Measurements from ENCODE around the gene RADIL. TPM values are rescaled to one million over a fixed set of nuclear protein-coding genes. Genes with fewer than 3 reads are reported as not detected.

Gene RADIL
- total RNA-seq, 1 experiment from 2014 or later: 5.6 TPM

DNA sequence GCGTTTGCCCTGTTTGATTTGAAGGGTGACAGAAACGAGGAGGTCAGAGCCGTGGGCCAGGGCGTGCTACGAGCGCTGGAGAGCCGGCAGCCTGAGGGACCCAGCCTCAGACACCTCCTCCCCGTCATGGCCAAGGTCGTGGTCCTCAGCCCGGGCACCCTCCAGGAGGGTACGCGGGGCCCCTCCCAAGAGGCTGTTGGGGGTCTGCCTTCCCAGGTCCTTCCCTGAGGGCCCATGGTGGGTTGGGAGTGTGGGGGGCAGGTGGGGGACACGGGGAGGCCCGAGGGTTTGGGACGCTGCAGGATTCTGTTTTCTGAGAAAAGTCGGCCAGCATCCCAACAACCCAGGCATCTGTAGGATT, 100.2 kb downstream of the RADIL start:
- ChIA-PET POLR2A (ENCODE audit: unreplicated experiment) (no interaction called here), CTCF (no interaction called here)
- no TSS peak for BruUV-seq (replicated peaks)

DNA sequence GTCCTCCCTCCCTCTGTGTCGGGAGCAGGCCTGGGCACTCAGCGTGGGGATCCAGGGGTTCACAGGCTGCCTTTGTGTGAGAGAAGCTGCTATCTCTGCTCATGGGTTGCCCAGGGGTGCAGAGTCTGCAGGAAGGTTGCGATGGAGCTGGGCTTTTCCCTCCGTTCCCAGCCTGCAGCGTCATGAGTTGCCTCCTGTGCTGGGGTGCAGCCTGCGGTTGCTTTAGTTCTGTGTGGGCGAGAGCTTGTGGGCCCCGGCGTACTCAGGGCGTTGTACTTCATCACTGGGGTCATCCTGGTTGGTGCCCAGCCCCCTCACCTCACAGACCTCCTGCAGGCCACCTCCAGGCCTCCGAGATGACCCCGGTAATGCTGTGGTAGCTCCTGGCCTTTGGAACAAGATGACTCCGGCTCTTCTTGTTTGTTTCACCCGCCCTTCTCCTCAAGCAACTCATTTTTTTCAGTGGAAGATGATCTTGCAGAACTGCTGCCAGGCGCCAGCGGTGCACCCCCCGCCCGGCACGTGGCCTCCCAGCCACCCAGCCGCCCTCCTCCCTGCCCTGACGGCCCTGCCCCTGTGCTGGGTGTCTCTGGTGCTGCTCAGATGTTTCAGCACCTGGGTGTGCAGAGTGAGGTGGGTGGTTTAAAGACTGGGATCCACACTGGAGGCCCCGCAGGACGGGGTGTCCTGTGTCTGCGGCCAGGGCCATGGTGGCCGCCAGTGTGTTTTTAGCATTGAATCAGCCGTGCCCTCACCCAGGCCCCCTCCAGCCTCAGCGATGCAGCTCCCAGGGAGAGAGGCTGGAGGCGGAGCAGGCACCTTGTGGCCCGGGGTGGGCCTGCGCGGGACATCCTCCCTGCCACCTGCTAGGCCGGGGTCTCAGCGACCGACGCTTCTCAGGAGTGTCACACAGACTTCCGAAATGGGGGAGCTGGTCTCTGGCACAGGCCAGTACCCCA, 100.9 kb downstream of the RADIL start:
- Histone ChIP-seq H3K9ac (ENCODE audit: low read length) (no peak overlapping the region), H3K9me3 (ENCODE audit: low read length) (no peaks in the 10 kb centered on the region), H3K4me1 (ENCODE audit: insufficient read depth, low read length) (no peaks in the 10 kb centered on the region), H3K27ac (ENCODE audit: low read length) (no peak overlapping the region), H3K4me3 (ENCODE audit: low read length) (no peak overlapping the region), H3K27me3 (ENCODE audit: low read length) (no peaks in the 10 kb centered on the region), H3K4me2 (ENCODE audit: low read length) (no peak overlapping the region), H2AFZ (ENCODE audit: low read length) (no peak overlapping the region), H3F3A (ENCODE audit: low read length, unreplicated experiment) (no peaks in the 10 kb centered on the region), H3K79me2 (ENCODE audit: low read length) (peaks cover 12% of the 10 kb centered on the region), H3K36me3 (ENCODE audit: low read depth, low read length) (no peaks in the 10 kb centered on the region), H4K20me1 (ENCODE audit: low read length) (no peaks in the 10 kb centered on the region), H3K9me2 (replicated peaks; ENCODE audit: low read length) (no peaks in the 10 kb centered on the region)
- DNase-seq (no peak), ATAC-seq (no peak)
- CTCF ChIA-PET: no interaction called here
- intact Hi-C loops (cut with micrococcal nuclease): no loop called here
- POLR2A ChIA-PET (ENCODE audit: unreplicated experiment): no interaction called here
- TF ChIP-seq EZH2phosphoT487 (IDR thresholded peaks at IDR 0.05; ENCODE audit: borderline replicate concordance, low read length) (no peak), EZH2 (IDR thresholded peaks at IDR 0.05; ENCODE audit: low read length, unreplicated experiment) (no peak)
- TF ChIP-seq, protein P1, sequence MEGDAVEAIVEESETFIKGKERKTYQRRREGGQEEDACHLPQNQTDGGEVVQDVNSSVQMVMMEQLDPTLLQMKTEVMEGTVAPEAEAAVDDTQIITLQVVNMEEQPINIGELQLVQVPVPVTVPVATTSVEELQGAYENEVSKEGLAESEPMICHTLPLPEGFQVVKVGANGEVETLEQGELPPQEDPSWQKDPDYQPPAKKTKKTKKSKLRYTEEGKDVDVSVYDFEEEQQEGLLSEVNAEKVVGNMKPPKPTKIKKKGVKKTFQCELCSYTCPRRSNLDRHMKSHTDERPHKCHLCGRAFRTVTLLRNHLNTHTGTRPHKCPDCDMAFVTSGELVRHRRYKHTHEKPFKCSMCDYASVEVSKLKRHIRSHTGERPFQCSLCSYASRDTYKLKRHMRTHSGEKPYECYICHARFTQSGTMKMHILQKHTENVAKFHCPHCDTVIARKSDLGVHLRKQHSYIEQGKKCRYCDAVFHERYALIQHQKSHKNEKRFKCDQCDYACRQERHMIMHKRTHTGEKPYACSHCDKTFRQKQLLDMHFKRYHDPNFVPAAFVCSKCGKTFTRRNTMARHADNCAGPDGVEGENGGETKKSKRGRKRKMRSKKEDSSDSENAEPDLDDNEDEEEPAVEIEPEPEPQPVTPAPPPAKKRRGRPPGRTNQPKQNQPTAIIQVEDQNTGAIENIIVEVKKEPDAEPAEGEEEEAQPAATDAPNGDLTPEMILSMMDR (conservative IDR thresholded peaks at IDR 0.05; ENCODE audit: low read depth, low read length): no peak
- BruUV-seq (replicated peaks): no TSS peak

More for the DNA sequence above, 100.2 kb downstream of the RADIL start:
- TF ChIP-seq, protein P1 (conservative IDR thresholded peaks at IDR 0.05; ENCODE audit: low read depth, low read length): no peak
- TF ChIP-seq EZH2phosphoT487 (IDR thresholded peaks at IDR 0.05; ENCODE audit: borderline replicate concordance, low read length): no peak
- TF ChIP-seq EZH2 (IDR thresholded peaks at IDR 0.05; ENCODE audit: low read length, unreplicated experiment): no peak
- no peak for DNase-seq
- Histone ChIP-seq H3F3A (ENCODE audit: low read length, unreplicated experiment) (no peaks in the 10 kb centered on the region), H3K27ac (ENCODE audit: low read length) (no peak overlapping the region), H3K9me3 (ENCODE audit: low read length) (no peaks in the 10 kb centered on the region), H3K79me2 (ENCODE audit: low read length) (peaks cover 6% of the 10 kb centered on the region), H2AFZ (ENCODE audit: low read length) (no peak overlapping the region), H3K4me1 (ENCODE audit: insufficient read depth, low read length) (no peaks in the 10 kb centered on the region), H3K4me3 (ENCODE audit: low read length) (no peak overlapping the region), H3K27me3 (ENCODE audit: low read length) (no peaks in the 10 kb centered on the region), H4K20me1 (ENCODE audit: low read length) (no peaks in the 10 kb centered on the region), H3K9ac (ENCODE audit: low read length) (no peak overlapping the region), H3K36me3 (ENCODE audit: low read depth, low read length) (no peaks in the 10 kb centered on the region), H3K4me2 (ENCODE audit: low read length) (no peak overlapping the region), H3K9me2 (replicated peaks; ENCODE audit: low read length) (no peaks in the 10 kb centered on the region)
- no peak for ATAC-seq
- intact Hi-C loops (cut with micrococcal nuclease): no loop called here

Measured in PC-3 (cell line).